ENCODE data around the gene SELENOO. TPM values are rescaled to one million over a fixed set of nuclear protein-coding genes. Genes with fewer than 3 reads are reported as not detected.

The SELENOO gene
- total RNA-seq, 1 experiment from 2014 or later: 19.0 TPM

- Histone ChIP-seq H2AFZ (ENCODE audit: low read length) (no peak overlapping the region), H3K23me2 (ENCODE audit: insufficient read length, low read depth, low read length, poor library complexity, severe bottlenecking) (peaks cover 3% of the 10 kb centered on the region), H2BK20ac (ENCODE audit: low read depth, low read length, poor library complexity, severe bottlenecking) (no peak overlapping the region), H4K20me1 (ENCODE audit: control insufficient read depth, insufficient read depth, insufficient read length) (peaks cover 3% of the 10 kb centered on the region), H4K5ac (ENCODE audit: insufficient read length, low read depth, low read length) (no peak overlapping the region), H2AK5ac (ENCODE audit: insufficient read length, low read length) (no peak overlapping the region), H3K9me3 (ENCODE audit: control insufficient read depth, low read depth, low read length) (no peaks in the 10 kb centered on the region), H2BK12ac (ENCODE audit: insufficient read length, low read depth, low read length) (no peak overlapping the region), H3K56ac (ENCODE audit: insufficient read length, low read depth, low read length) (no peak overlapping the region), H3K18ac (ENCODE audit: insufficient read length, low read depth, low read length) (no peak overlapping the region), H3K4ac (ENCODE audit: low read depth, low read length) (no peak overlapping the region), H4K91ac (ENCODE audit: insufficient read length, low read depth, low read length) (no peak overlapping the region), H3K79me1 (ENCODE audit: insufficient read depth, low read depth, low read length, poor library complexity, severe bottlenecking) (no peaks in the 10 kb centered on the region), H3K4me2 (ENCODE audit: insufficient read depth, insufficient read length, low read length) (no peak overlapping the region), H2BK15ac (ENCODE audit: low read depth, low read length) (no peak overlapping the region), H2BK120ac (ENCODE audit: low read depth, low read length, poor library complexity, severe bottlenecking) (no peak overlapping the region), H2BK5ac (ENCODE audit: insufficient read length, low read length) (no peak overlapping the region), H3K23ac (ENCODE audit: insufficient read length, low read depth, low read length) (no peak overlapping the region), H3K79me2 (ENCODE audit: insufficient read depth, low read length) (no peaks in the 10 kb centered on the region; the same call in 1 of the 2 replicates), H3K27me3 (ENCODE audit: insufficient read depth, low read length) (no peaks in the 10 kb centered on the region), H3K9ac (ENCODE audit: extremely low read depth, insufficient read length, low read length) (no peak overlapping the region), H3K4me1 (ENCODE audit: insufficient read depth, low read length) (no peaks in the 10 kb centered on the region), H3K14ac (ENCODE audit: insufficient read depth, low read length) (no peak overlapping the region), H3K27ac (ENCODE audit: insufficient read length, low read depth, low read length) (no peak overlapping the region), H4K8ac (replicated peaks; ENCODE audit: insufficient read length, low read depth, low read length) (no peak overlapping the region), H3T11ph (ENCODE audit: low read length) (no peak overlapping the region)
- peaks cover 8 to 12% of the 10 kb centered on the region in 2 experiments for H3K4me1 Mint-ChIP-seq
- peaks cover 26 to 60% (median 56%) of the 10 kb centered on the region in 3 experiments for H3K36me3 Mint-ChIP-seq (ENCODE audit: insufficient read depth in 1 of 3, low read depth in 3 of 3)
- peak; percentile 71 for TF ChIP-seq CTCF (conservative IDR thresholded peaks at IDR 0.05)
- no CpG with 5 or more reads among the region's 10 CpGs for WGBS (ENCODE audit: extremely low coverage, insufficient read length, low lambda C conversion rate)
- H3K27ac Mint-ChIP-seq: peak overlapping the region in 2 of 3 experiments; percentile 40 to 59; a peak in 1 of 7 replicates
- peak; percentile 84 for DNase-seq
- H3K4me3 Mint-ChIP-seq: no peak overlapping the region
- peaks cover 5 to 6% of the 10 kb centered on the region in 2 experiments; a peak in 3 of 5 replicates for H3K9me3 Mint-ChIP-seq
- H3K27me3 Mint-ChIP-seq (ENCODE audit: low read depth): no peaks in the 10 kb centered on the region
Measured at GRCh38 chr22:50206599-50206998, 5.8 kb downstream of the SELENOO start.

Measured in H9 (cell line).